Activated T-helper 2 cell treated with anti-CD3 and anti-CD28 coated beads, Interferon-gamma antibody, Interleukin-2, Interleukin-4, amounts not matched to agents 10 μg/mL and 5 μg/mL and 100 μg/mL, durations not matched to agents 14 hours and 24 hours and 36 hours (primary cell): ENCODE measurements around the gene GABRD. TPM values are rescaled to one million over a fixed set of nuclear protein-coding genes. Genes with fewer than 3 reads are reported as not detected.

Experiments
- DNase-seq: peaks from one replicate; pipeline ENCODE4 v3.0.0; 2021; ENCODE audit warnings: low spot score
- H3K27ac Mint-ChIP-seq: one replicate; pipeline ENCODE4 v1.8.0; 2021; ENCODE audit warnings: mixed read lengths
- H3K27me3 Mint-ChIP-seq: one replicate; pipeline ENCODE4 v1.8.0; 2021; ENCODE audit warnings: low read depth, mixed read lengths
- H3K36me3 Mint-ChIP-seq: one replicate; pipeline ENCODE4 v1.8.0; 2021; ENCODE audit warnings: low read depth, mixed read lengths
- H3K4me1 Mint-ChIP-seq: one replicate; pipeline ENCODE4 v1.8.0; 2021; ENCODE audit warnings: low read depth, mixed read lengths
- H3K4me3 Mint-ChIP-seq: one replicate; pipeline ENCODE4 v1.8.0; 2021; ENCODE audit warnings: low read depth, mild to moderate bottlenecking, moderate library complexity, mixed read lengths
- H3K9me3 Mint-ChIP-seq: one replicate; pipeline ENCODE4 v1.8.0; 2021; ENCODE audit warnings: mixed read lengths
- intact Hi-C: fragments of 100-400 bp; cut with micrococcal nuclease; formaldehyde crosslinking; loops from one replicate; pipeline ENCODE4 v1.15.1; 2023
- total RNA-seq: library from RNA; stranded (reverse); gene quantifications from 2 replicates; pipeline ENCODE4 v1.2.3, GENCODE V29; 2022

The GABRD gene, protein sequence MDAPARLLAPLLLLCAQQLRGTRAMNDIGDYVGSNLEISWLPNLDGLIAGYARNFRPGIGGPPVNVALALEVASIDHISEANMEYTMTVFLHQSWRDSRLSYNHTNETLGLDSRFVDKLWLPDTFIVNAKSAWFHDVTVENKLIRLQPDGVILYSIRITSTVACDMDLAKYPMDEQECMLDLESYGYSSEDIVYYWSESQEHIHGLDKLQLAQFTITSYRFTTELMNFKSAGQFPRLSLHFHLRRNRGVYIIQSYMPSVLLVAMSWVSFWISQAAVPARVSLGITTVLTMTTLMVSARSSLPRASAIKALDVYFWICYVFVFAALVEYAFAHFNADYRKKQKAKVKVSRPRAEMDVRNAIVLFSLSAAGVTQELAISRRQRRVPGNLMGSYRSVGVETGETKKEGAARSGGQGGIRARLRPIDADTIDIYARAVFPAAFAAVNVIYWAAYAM
- not detected in 2 replicates for total RNA-seq

DNA sequence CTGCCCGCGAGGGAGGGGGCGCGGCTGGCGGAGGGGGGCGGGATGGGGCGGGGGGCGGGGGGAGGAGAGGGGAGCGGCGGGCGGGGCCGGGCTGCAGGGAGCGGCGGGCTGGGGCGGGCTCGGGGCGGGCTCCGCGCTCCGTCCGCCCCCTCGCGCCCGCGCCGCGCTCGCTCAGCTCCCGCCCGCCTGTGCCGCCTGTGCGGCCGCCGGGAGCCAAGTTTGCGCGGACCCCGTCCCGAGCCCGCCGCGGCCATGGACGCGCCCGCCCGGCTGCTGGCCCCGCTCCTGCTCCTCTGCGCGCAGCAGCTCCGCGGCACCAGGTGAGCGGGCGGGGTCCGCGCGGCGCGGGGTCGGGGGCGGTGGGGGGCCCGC is at the start of gene GABRD:
Gene GABRD (plus strand): TSS at position 174 of the 372 bp plus-strand sequence. CDS start 79 bp downstream, at position 253.
- Mint-ChIP-seq H3K27me3 (peaks cover 34% of the 10 kb centered on the region), H3K9me3 (no peaks in the 10 kb centered on the region), H3K36me3 (no peaks in the 10 kb centered on the region), H3K27ac (no peak within 1 kb of the TSS), H3K4me1 (no peaks in the 10 kb centered on the region), H3K4me3 (no peak within 1 kb of the TSS)
- intact Hi-C loops, result no loop called here
- DNase-seq, result no peak

DNA sequence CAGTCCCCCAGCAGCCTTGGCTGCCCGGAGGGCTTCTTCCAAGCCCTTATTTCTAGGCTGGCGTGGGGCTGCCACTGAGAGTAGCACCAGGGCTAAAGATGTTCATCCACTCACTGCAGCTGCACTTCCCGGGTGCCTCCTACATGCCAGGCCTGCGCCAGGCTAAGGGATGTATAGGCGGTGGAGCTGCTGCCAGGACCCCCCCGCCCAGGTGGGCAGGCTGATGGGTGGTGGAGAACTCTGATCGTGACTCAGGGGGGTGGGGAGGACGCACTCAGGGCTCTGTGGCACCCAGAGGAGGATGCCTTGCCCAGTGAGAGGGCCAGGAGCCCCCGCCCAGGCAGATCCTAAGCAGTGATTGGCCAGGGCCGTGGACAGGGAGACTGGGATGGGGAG is 49.6 kb upstream of the GABRD start:
- no peak for DNase-seq
- Mint-ChIP-seq H3K4me1 (no peaks in the 10 kb centered on the region), H3K4me3 (no peak overlapping the region), H3K27ac (no peak overlapping the region), H3K36me3 (no peaks in the 10 kb centered on the region), H3K9me3 (peaks cover 9% of the 10 kb centered on the region), H3K27me3 (no peaks in the 10 kb centered on the region)
- intact Hi-C loops, result no loop called here

DNA sequence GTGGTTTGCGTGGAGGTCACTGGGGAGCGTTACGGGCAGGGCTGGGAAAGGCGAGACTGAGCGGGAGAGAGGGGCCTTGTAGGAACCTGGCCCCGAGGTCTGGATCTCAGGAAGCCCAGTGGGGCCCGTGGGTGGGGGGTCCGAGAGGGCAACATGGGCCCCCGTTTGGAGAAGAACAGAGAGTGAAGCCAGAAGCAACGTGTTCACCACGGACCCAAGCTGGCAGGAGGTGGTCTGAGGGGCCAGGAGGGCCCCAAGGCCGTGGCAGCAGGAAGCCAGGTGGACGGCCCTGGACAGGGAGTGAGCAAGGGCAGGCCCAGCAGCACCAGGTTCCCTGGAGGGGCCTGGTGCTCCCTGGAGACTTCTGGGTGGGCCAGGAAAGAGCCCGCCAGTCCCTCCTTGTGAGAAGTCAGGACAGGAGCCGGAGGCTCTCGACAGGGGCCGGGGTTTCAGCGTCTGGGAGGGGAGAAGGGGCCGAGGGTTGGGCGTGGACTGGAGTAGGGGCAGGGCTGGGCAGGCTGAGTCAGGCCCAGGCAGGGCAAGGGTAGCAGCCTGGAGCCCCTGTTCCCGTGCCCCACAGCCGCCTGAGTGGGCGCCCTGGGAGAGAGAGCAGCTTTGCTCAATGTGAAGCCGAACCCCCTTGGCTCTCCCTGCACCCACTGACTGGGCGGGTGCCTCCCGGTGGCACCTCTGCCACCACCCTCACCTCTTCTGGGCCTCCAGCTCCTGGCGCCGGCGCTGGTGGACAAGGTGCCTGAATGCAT is 49.0 kb upstream of the GABRD start:
- H3K4me1 Mint-ChIP-seq, result no peaks in the 10 kb centered on the region
- no peak for DNase-seq
- peaks cover 9% of the 10 kb centered on the region for H3K9me3 Mint-ChIP-seq
- no peak overlapping the region for H3K4me3 Mint-ChIP-seq
- no peak overlapping the region for H3K27ac Mint-ChIP-seq
- H3K36me3 Mint-ChIP-seq, result no peaks in the 10 kb centered on the region
- intact Hi-C loops, result no loop called here
- H3K27me3 Mint-ChIP-seq, result no peaks in the 10 kb centered on the region

DNA sequence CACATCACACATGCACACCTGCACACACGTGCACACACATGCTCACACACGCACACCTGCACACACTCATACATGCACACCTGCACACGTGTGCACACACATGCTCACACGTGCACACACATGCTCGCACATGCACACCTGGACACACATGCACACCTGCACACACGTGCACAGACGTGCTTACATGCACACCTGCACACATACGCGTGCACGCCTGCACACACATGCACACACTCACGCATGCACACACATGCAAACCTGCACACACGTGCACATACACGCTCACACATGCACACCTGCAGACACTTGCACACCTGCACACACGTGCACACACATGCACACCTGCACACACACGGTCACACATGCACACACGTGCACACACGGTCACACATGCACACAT is 48.1 kb upstream of the GABRD start:
- peaks cover 9% of the 10 kb centered on the region for H3K9me3 Mint-ChIP-seq
- H3K4me1 Mint-ChIP-seq, result no peaks in the 10 kb centered on the region
- H3K27me3 Mint-ChIP-seq, result no peaks in the 10 kb centered on the region
- no peak overlapping the region for H3K4me3 Mint-ChIP-seq
- H3K36me3 Mint-ChIP-seq, result no peaks in the 10 kb centered on the region
- DNase-seq, result no peak
- H3K27ac Mint-ChIP-seq, result no peak overlapping the region
- intact Hi-C loops, result no loop called here

DNA sequence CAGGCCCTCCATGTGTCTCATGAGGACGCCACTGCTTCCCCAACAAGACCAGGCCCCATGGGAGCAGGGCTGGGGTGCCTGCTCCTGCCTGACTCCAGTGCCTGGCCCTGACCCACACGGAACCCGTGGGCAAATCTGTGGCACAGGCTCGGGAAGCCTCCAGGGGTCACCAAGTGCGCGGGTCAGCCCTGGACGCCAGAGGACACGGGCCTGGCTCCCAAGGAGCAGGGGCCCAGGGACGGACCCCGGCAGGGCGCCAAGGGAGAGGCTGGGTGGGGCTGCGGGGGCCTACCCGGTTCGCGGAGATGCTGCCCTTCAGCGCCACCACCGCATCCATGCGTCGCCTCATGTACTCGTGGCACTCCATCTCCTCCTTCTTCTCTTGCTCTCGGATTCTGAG is 47.5 kb upstream of the GABRD start:
- H3K36me3 Mint-ChIP-seq, result no peaks in the 10 kb centered on the region
- H3K4me3 Mint-ChIP-seq, result no peak overlapping the region
- no peak overlapping the region for H3K27ac Mint-ChIP-seq
- DNase-seq, result no peak
- H3K4me1 Mint-ChIP-seq, result no peaks in the 10 kb centered on the region
- intact Hi-C loops, result no loop called here
- peaks cover 9% of the 10 kb centered on the region for H3K9me3 Mint-ChIP-seq
- no peaks in the 10 kb centered on the region for H3K27me3 Mint-ChIP-seq

DNA sequence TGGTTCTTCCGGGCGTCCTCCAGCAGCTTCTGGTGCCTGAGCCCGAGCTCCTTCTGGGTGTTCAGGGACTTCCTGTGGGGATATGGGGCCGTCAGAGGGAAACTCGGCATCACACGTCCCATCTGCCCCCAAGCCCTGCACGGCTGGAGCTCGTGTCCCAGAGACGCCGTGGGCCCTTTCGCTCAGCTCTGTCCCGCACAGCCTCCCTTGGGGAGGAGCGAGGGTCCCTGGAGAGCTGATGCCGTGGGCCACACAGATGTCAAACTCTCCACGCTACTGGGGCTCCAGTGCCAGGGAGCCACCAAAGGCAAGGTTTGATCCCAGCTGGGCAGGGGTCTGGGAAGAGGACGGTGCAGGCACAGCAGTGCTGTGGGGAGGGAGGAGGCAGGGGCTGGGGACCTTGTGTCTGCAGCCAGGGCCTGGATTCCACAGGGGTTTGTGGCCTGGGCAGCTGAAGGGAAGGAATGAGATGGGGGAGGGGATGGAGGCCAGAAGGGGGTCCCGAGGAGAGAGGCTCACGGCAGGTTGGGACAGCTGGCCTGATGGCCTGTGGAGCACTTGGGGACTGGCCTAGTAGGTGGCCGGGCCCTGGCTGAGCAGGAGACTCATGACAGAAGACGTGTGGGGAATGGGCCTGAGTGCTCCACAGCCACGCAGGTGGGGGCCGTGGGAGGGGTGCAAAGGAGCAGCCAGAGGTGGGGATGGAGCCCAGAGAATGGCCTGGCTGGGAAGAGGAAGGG is 46.0 kb upstream of the GABRD start:
- no peak for DNase-seq
- Mint-ChIP-seq H3K9me3 (peaks cover 9% of the 10 kb centered on the region), H3K27me3 (no peaks in the 10 kb centered on the region), H3K4me3 (no peak overlapping the region), H3K4me1 (no peaks in the 10 kb centered on the region), H3K36me3 (no peaks in the 10 kb centered on the region), H3K27ac (no peak overlapping the region)
- intact Hi-C loops, result no loop called here

DNA sequence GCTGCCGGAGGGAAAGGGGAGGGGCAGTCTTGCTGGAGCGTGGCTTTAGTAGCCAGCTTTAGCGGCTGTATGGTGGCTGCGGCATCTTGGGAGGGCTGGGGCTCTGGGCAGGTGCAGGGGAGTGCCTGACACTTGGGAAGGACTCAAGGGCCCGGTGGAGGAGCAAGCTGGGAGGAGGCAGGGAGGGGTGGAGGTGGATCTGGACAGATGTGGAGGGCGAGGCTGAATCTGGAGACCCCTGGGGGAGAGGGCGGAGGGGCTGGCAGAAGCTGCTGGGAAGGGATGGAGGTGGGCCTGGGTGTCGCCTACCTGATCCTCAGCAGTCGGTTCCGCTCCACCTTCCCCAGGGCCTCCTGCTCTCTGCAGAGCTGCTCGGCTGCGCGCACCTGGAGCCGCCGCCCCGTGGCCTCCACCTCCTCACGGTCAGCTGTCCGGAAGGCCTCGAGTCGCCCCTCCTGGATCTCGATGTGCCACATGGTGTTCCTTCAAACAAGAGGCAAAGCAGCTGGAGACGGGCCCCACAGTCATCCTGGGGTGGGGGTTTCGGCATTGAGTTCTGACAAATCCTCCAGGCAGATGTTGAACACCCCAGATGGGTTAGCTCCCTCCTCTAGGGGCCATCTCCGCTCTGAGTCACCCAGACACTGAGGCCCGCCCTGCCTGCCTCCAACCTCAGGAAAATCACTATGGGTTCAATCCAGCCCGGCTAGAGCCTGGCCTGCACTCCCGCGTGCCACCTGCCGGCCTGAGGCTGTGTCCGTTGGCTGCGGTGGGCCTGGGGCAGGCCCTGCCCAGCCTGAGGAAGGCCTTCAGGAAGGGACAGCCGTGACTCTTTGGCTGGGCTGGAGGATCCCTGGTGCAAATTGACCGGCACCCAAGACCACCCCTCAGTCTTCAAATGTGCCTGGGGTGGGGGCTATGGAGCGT is 45.2 kb upstream of the GABRD start:
- intact Hi-C loops, result no loop called here
- Mint-ChIP-seq H3K36me3 (no peaks in the 10 kb centered on the region), H3K27me3 (no peaks in the 10 kb centered on the region), H3K4me3 (no peak overlapping the region), H3K4me1 (no peaks in the 10 kb centered on the region), H3K9me3 (peaks cover 15% of the 10 kb centered on the region), H3K27ac (no peak overlapping the region)
- DNase-seq, result no peak

DNA sequence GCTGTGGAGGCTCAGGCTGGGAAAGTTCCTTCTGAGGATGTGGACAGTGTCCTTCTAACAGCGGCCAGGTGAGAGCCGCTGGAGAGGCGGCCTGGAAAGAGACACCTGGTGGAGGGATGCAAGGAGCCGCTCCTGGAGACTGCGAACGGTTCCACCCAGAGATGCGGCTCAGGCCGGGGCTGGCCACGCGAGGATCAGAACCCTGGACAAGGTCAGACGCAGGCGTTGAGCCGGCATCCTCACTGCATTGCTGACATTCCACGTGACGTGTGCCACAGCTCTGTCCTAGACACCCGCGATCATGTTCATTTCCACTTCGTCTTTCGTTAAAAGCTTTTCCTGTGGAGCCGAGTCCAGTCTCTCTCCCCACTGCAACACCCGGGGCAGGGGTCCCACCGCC is 44.3 kb upstream of the GABRD start:
- Mint-ChIP-seq H3K27me3 (no peaks in the 10 kb centered on the region), H3K27ac (no peak overlapping the region), H3K9me3 (peaks cover 24% of the 10 kb centered on the region), H3K36me3 (no peaks in the 10 kb centered on the region), H3K4me3 (no peak overlapping the region), H3K4me1 (no peaks in the 10 kb centered on the region)
- DNase-seq, result no peak
- intact Hi-C loops, result no loop called here

DNA sequence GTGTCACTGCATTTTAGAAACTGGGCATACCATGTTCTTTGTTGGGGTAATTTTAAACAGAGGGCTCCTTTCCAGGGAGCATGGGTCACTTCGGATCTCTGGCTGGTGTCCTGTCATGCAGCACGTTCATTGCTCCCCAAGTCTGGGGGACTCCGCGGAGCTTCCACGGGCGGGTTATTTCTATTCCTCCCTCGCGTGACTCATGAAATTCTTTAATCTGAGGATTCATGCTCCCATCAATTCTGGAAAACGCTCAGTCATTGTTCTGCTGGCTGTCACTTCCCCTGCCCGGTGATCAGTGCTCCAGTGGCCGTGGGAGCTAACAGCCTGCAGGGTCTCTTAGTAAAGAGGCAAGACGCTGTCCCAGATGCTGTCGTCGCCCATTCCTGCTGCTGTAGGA is 43.6 kb upstream of the GABRD start:
- no peaks in the 10 kb centered on the region for H3K4me1 Mint-ChIP-seq
- no peaks in the 10 kb centered on the region for H3K27me3 Mint-ChIP-seq
- peaks cover 24% of the 10 kb centered on the region for H3K9me3 Mint-ChIP-seq
- no peak overlapping the region for H3K27ac Mint-ChIP-seq
- H3K4me3 Mint-ChIP-seq, result no peak overlapping the region
- no peak for DNase-seq
- intact Hi-C loops, result no loop called here
- H3K36me3 Mint-ChIP-seq, result no peaks in the 10 kb centered on the region

DNA sequence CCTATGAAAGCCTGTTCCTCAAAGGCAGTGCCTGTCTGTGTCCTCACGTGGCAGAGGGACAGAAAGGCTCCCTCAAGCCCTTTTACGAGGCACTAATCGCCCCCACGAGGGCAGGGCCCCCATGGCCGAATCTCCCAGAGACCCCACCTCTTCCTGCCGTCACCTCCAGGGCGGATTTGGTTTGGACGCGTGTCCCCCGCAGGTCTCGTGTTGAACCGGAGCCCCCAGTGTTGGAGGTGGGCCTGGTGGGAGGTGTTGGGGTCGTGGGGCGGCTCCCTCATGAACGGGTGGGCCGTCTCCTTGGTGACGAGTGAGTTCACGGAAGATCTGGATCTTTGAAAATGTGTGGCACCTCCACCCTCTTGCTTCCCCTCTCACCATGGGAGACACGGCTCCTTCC is 43.1 kb upstream of the GABRD start:
- intact Hi-C loops, result no loop called here

DNA sequence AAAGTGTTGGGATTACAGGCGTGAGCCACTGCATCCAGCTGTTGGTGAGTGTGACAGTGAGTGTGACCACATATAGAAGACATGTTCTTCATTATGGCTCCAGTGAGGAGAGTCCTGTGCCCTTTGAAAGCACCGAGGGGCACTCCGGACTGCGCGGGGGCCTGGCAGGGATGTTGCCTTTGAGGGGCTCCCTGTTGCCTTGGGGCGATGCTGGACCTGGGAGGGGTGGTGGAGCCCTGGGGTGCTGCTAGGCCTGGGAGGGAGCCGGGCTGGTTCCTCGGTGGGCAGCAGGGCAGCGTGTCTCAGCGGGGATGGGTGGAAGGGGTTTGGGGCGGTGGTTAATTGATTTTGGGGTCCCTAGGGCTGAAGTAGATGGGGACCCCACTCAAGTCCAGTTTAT is 41.0 kb upstream of the GABRD start:
- H3K27me3 Mint-ChIP-seq, result no peaks in the 10 kb centered on the region
- peaks cover 15% of the 10 kb centered on the region for H3K9me3 Mint-ChIP-seq
- intact Hi-C loops, result no loop called here
- no peak for DNase-seq
- no peak overlapping the region for H3K4me3 Mint-ChIP-seq
- no peaks in the 10 kb centered on the region for H3K36me3 Mint-ChIP-seq
- H3K4me1 Mint-ChIP-seq, result no peaks in the 10 kb centered on the region
- no peak overlapping the region for H3K27ac Mint-ChIP-seq

More for the DNA sequence above, 43.1 kb upstream of the GABRD start:
- Mint-ChIP-seq H3K27ac (no peak overlapping the region), H3K27me3 (no peaks in the 10 kb centered on the region), H3K4me1 (no peaks in the 10 kb centered on the region), H3K36me3 (no peaks in the 10 kb centered on the region), H3K4me3 (no peak overlapping the region), H3K9me3 (peaks cover 20% of the 10 kb centered on the region)
- no peak for DNase-seq
